NCI-H146 treated with DMSO at 0.1 percent for 48 hours (cell line): ENCODE results near the gene MED12L.

Experiments used
- DNase-seq: peaks from one replicate; lab custom pipeline; 2025; ENCODE audit not compliant: unreplicated experiment; lab: John Stamatoyannopoulos, UW

Gene MED12L

GRCh38 chr3:151483961-151484520, 398.6 kb downstream of the MED12L start:
- DNase-seq = no peak
